OCI-M1 (cell line): ENCODE results near the gene TSPAN14.
"Not testable (repeated sequence)": the region's sequence is repeated elsewhere in the genome, so short reads cannot be mapped to it uniquely, and the experiment has no call there.

Experiments used
- DNase-seq: peaks from one replicate; lab custom pipeline; 2025; lab: John Stamatoyannopoulos, UW

The TSPAN14 gene

DNA sequence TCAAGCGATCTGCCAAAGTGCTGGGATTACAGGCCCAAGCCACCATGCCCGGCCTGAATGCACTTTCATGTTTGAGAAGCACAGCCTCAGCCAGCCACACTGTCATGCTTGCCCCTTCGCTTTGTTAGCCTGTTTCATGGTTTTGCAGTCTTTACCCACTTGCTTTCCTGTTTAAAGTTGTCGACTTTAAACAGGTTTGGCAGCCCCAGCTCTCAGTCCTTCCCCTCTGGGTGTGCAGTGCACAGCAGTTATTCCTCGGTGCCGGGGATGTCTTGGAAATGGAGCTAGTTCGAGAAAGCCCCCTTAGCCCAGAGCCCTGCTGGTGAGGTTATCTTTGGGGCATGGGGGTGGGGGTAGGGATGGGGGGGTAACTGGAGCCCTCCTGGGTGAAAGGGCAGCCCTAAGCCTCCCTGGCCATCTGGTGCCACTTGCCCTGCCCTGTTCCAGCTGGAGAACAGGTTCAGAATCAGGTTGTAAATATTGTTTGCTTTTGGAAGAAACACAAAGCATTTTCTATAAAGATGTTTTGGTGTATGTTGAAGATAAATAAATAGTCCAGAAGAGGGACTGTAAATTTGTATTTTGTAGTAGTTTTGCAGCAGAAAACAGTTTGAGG is 14.8 kb downstream of the TSPAN14 start:
- DNase-seq, result no peak

DNA sequence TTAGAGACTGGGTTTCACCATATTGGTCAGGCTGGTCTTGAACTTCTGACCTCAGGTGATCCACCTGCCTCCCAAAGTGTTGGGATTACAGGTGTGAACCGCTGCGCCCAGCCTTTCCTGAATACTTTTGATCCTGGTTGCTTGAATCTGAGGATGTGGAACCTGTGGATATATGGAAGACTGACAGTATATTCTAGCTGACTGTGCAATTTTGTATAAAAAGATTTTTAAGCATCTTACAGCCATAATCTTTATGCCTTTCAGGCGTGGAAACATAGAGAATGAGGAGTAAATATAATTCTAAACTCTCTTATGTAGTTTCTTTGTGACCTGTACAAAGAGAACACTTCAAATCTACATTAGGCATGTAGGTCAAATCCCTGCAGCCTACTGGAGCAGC is 16.2 kb downstream of the TSPAN14 start:
- DNase-seq, result no peak

DNA sequence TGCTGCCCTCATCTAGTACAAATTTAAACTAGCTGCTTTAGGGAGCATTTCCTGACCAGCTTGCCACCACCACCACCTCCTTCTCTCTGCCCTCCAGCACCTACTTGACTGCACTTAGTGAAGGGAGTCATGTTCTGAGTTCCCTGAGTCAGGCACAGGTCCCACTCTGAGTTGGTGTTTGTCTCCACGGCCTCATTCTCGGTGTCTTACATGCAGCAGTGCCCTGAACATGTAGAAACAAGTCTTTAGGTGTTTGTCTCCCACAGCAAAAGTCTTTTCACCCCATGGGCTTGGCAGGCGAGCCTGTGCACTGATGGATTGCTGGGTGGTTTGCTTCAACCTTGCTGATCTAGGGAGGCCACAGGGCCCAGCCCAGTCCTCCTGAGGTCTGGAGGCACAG is 16.9 kb downstream of the TSPAN14 start:
- no peak for DNase-seq

DNA sequence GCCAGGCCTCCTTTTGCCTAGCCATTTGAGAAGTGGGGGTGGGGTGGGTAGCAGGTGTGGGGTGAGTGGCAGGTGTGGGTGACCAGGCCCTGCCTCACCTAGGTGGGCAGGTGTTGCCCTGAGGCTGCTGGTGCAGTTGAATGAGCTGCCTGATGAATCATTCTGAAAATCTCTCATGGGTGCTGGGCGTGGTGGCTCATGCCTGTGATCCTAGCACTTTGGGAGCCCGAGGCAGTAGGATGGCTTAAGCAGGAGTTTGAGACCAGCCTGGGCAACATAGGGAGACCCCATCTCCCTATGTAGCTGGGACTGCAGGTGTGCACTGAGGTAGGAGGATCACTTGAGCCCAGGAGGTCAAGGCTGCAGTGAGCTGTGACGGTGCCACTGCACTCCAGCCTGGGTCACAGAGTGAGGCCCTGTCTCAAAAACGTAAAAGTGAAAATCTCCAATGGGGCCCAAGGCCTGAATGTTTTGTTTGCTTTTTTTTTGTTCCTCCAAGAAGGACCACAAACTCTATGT is 17.7 kb downstream of the TSPAN14 start:
- DNase-seq, result no peak

DNA sequence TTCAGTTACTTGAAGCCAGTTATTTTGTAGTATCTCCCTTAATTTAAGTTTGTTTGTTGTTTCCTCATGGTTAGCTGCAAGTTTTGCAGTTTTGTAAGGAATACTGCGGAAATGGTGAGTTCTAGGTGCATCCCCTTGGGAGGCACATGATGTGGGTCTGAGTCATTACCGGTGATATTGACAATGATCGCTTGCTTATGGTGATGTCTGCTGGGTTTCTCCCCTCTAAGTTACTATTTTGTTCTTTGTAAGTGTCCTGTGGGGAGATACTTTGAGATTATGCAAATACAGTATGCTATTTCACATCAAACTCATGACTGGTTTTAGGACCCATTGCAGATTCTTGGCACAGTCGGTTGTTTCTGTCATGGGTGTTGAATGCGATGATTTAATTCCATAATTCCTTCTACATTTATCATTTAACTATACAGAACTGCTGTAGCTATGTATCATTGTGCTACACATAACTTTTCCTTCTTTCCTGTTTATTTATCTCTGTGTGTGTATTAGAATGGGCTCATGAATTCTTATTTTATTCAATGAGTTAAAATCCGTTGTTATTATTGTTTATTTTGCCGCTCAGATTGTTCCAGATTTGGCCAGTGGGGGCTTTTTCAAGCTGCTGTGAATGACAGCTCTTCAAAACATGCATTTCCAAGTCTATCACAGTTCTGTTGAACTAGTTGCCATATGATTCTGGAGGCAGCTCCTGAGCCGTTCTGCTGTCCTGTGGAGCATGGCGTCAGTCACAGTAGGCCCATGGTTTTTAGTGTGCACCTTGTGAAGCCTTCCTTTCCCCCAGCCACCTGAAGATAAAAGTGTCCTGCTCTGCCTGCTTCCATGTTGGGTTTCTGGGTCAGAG is 18.4 kb downstream of the TSPAN14 start:
- no peak for DNase-seq

DNA sequence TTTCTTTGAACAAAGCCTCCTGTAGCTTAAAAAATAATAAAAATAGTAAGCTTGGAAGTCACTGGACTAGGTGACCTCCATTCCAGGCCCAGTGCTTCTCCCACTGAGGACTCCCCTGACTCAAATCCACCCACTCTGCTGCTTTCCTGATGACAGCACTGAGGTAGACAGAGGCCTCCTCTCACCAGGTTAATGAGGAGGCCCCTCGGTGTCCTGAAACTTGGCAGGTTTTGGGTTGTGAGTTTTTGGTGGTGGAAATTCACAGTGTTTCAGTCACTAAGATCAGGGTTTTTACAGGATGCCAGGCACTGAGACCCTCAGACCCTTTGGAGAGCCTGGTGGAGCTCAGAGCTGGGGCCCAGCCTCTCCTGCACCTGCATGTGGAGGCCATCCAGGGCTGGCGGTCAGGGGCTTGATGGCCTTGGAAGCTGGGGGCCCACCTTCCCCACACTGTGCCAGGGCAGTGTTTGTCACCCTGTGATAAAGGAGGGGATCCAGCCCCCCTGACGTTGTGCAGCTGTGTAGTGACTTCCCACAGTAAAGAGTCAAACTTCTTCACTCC is 19.1 kb downstream of the TSPAN14 start:
- DNase-seq, result no peak

DNA sequence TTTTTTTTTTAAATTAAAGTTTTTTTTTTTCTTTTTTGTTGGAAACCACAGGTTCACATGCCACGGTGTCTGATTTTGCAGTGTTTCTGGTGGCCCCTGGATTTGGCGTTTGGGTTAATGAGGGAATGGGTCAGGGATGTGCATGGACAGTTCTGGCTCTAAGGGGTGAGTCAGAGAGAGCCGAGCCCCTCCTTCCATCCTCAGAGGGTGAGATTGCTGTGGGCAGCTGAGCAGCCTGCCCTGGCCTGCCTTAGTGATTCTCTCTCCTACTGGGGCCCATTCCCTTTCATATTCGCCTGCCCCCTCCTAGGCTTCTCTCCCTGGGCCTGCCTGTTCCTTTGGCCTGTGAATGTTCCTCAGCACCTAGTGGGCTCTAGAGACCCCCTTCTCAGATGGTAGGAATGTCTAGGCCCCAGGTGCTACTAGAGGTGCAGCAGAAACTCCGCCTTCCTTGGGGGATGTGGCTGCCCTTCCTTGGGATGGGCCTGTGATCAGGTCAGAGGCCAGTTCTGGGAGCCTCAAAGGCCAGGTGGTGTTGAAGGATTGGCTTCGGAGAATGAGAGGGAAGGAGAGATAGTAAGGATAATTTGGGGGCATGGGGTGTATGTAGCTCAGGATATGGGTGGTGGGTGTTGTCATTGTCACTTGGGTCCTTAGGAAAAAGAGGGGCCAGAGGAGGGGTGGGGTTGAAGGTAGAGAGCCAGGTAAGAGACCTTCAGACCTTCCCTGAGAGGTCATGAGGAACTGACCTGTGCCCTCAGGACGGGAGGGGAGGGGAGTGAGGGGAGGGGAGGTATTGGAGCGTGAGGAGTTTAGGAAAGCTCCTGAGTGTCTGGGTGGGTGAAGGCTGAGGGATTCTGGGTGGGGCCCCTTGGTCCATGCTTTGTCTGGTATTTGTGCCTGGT is 19.8 kb downstream of the TSPAN14 start:
- no peak for DNase-seq

DNA sequence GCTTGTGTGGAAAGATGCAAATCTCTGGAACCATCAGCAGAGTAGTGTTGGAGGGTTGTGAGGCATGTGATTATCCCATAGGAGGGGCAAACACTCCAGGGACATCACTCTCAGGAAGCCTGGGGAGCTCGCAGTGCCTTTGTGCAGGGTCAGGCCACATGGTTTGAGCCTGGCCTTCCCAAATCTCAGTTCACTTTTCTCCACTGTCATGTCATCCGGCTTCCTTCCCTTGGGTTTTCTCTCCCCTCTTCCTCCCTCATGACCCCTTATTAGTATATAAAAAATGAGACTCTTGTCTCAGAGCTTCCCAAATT is 20.4 kb downstream of the TSPAN14 start:
- DNase-seq, result no peak

DNA sequence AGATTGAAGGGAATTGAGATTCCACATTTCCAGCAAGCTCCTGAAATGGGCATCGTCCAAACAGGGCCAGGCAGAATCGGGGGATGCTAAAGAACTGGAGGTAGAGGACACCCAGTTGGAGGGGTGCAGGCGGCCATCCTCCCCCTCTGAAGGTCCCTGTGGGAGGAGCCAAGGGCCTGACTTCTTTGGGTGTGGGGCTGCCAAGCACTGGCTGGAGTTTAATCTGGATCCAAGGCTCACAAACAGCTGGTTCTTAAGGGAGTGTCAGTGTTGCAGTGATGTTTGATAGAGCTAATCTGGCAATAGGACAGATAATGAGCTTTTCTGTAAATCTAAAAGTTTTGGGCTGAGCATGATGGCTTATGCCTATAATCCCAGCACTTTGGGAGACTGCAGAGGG is 20.8 kb downstream of the TSPAN14 start:
- DNase-seq, result no peak

DNA sequence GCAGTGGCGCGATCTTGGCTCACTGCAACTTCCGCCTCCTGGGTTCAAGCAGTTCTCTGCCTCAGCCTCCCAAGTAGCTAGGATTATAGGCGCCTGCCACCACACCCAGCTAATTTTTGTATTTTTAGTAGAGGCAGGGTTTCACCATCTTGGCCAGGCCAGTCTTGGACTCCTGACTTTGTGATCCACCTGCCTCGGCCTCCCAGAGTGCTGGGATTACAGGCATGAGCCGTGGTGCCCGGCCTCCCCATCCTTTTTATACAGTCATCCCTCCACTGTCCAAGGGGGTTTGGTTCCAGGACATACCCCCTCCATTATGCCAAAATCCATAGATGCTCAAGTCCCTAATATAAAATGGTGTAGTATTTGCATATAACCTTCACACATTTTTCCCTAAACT is 21.5 kb downstream of the TSPAN14 start:
- DNase-seq, result not testable (repeated sequence)

DNA sequence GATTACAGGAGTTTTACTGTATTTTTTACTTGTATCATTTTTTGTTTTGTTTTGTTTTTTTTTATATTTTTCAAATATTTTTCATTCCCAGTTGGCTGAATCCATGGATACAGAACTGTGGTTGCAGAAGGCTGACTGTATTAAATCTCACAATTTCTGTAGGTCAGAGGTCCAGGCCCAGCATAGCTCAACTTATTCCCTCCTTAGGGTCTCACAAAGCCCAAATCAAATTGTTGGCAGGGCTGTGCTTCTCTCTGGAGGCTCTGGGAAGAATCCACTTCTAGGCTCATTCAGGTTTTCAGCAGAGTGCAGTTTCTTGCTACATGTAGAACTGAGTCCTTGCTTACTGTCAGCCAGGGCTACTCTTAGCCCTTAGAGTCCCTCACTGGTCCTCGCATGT is 22.6 kb downstream of the TSPAN14 start:
- DNase-seq, result no peak

DNA sequence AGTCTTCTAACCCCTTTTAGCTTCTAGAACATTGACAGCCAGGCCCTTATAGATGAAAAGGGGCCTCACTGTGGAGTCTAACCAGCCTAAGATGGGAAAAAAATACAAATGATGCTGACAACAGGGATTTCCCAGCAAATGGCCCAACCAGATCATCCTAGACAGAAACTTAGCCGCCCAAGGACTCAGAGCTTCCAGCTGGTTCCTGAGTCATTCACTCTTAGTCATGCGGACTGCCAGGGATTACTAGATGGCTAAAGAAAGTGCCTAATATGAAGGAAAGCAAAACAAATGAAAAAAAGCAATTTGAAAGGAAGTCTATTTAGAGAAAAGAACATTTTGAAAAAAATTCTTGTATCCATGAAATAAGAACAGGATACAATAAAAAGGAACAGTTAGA is 23.7 kb downstream of the TSPAN14 start:
- no peak for DNase-seq

DNA sequence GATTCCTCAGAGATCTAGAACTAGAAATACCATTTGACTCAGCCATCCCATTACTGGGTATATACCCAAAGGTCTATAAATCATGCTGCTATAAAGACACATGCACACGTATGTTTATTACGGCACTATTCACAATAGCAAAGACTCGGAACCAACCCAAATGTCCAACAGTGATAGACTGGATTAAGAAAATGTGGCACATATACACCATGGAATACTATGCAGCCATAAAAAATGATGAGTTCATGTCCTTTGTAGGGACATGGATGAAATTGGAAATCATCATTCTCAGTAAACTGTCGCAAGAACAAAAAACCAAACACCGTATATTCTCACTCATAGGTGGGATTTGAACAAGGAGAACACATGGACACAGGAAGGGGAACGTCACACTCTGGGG is 26.3 kb downstream of the TSPAN14 start:
- DNase-seq, result not testable (repeated sequence)

DNA sequence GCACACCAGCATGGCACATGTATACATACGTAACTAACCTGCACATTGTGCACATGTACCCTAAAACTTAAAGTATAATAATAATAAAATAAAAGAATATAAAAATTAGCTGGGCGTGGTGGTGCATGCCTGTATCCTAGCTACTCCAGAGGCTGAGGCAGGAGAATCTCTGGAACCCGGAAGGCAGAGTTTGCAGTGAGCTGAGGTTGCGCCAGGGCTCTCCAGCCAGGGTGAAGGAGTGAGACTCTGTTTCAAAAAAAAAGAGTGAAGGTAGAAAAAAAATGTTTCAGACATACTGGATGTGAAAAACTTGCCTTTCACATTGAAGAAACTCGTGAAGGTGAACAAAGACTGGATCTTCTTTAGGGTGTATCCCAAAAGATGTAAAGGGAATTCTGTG is 26.7 kb downstream of the TSPAN14 start:
- no peak for DNase-seq

DNA sequence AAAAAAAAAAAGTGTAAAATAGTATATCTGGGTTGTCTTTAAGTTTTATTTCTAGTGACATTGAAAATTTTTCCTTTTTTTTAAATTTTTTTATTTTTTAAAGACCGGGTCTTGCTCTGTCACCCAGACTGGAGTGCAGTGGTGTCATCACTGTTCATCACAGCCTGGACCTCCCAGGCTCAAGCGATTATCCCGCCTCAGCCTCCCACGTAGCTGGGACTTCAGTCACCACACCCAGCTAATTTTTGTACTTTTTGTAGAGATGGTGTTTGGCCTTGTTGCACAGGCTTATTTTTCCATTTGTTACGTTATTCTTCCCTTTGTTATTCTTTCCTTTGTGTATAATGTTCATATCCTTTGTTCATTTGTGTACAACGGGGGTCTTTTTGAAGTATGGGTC is 30.1 kb downstream of the TSPAN14 start:
- DNase-seq, result no peak

DNA sequence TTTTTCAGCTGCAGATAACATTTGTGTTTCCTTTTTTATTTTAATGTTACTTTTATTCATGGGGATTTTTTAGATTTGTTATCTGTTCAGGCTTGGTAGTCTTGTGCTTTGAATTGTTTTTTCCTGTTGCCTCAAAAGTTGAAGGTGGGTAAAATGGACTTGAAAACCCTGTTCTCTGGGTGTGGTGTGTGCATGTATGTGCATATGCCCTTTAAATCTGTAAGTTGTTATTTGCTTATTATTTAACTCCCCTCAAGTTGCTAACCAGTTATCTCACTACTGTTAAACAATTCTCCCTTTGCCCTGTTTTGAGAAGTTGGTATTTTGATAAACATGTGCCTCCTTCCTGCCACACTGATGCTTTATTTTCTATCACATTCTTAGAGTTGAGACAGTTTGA is 30.6 kb downstream of the TSPAN14 start:
- no peak for DNase-seq

DNA sequence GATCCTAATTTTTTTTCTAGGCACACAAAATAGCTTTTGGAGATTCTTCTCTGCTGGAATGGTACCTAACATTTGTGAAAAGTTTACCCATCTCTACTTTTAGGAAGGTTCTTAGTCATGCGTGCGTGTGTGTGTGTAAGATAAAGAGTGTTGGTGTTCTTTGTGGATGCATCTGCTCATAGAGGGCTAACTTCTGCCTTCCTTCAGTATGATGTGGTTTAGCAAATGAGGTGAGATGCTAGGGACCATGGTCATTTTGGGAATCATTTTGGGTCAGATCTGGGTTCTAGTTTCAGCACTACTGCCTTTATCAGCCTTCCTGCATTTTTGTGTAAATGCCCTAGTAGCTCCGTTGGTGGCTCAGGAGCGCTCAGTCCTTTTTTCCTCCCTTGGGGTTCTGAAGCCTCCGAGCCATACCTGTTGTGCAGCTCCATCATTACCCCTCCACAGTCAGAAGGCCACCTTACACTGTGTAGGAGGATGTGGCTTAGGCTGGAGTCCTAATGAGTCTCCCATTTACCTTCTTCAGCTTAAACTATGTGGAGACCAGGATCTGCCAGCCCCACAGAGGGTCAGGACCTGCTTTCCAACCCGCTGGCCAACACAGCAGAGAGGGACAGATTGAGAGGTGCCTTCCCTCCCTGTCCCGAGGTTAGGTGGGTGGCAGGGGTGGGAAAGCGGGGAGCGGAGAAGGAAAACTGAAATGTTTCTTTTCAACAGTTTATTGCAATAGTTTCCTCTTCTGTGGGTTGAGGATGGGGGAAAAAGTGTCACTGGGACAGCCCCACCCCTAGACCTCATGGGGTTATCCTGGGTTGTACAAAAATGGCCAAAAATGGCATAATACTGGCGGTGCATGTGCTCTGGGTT is 31.2 kb downstream of the TSPAN14 start:
- peak; percentile 62 for DNase-seq

DNA sequence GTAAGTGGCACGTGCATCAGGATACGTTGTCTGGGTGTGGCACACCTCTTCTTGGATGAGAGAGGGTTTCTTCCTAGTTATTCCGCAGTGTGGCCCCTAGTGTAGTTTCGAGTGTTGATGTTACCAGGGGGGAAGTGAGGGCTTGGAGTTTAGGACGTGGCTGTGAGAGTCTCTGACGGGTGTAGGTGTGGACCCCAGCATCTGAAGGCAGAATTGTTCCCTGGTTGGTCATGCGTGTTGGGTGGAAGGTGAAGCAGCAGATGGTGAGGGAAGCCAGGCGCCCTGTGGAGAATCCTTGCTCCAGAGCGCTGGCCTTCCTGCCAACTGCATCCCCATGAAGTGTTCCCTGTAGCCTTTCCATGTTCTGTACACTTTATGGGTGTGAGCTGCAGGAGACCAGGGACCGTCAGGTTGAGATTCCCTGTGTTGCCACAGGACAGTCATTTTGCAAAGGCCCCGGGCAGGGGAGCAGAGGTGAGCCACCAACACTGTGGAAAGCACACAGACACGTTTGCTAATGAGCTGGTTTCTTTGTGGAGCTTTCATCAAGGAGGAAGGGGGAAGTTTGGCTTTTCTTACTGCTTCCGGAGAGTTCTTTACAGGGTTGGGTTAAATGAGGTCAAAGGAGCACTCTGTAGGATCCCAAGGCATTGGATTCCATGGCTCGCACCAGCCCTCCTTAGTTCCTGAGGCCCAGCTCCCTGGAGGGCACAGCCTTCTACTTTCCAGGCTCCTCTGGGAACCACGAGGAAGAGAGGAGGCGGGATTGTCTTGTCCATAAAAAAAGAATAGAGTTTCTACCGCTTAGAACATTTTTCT is 32.0 kb downstream of the TSPAN14 start:
- no peak for DNase-seq

DNA sequence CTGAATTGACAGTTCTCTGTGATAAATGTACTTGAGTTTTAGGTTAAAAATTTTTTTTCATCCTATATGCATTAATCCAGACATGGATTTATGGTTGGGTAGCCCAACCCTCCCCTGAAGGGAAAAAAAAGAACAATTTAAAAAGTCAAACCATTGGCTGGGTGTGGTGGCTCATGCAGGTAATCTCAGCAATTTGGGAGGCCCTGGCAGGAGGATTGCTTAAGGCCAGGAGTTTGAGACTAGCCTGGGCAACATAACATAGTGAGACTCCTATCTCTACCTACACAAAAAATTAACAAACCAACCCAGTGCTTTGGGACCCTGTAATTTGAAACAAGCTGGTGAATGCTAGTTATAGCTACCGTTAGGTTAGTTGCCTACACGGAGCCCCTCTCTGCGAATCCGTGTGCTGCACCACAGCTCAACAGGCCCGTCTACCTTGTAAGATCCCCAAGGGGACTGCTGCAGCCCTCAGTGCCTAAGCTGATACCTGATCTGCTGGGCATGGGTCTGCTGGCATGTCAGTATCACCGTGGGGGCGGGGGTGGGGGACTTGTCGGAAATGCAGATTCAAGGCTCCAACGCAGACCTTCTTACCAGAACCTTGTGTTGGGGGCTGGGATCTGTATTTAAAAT is 32.8 kb downstream of the TSPAN14 start:
- no peak for DNase-seq

DNA sequence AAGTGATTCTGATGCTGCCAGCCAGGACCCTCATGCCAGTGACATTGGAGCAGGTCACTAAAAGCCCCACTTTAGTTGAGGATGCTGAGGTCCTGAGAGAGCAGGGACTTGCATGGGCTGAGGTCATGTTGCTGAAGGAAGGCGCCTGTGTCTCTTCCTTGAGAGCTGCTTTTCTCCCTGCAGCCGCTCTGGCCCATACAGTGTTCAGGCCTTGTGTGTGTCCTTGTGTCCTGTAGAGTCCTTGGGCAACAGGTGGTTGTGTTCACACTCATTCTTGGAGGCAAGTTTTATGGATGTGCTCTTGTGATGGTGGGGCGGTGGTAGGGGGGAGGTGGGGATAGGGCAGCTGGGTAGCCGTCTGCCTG is 33.3 kb downstream of the TSPAN14 start:
- DNase-seq, result no peak
